HepG2 (cell line): ENCODE measurements around the gene RIN3. TPM values are rescaled to one million over a fixed set of nuclear protein-coding genes. Genes with fewer than 3 reads are reported as not detected.
A peak's percentile ranks its signal among the peaks of the same experiment; 100 is the strongest.

ENCODE experiments used
- AGO2 ChIP-seq: fragments of 200-400 bp; formaldehyde crosslinking; optimal IDR thresholded peaks from 2 replicates; pipeline ENCODE3; 2017; ENCODE audit warnings: mild to moderate bottlenecking, low read depth, low read length, moderate library complexity
- ATF1 ChIP-seq: IDR thresholded peaks from 2 replicates; pipeline ENCODE4 v1.6.1; 2016; ENCODE audit warnings: mild to moderate bottlenecking, control low read depth
- NFE2L2 ChIP-seq: fragments of 150-350 bp; IDR thresholded peaks from 2 replicates; pipeline ENCODE4 v1.6.1; 2014; ENCODE audit warnings: low read length
- RFXAP ChIP-seq: sonication (generic); formaldehyde crosslinking; IDR thresholded peaks from 2 replicates; pipeline ENCODE4 v1.4.0; 2020; ENCODE audit warnings: missing genetic modification reagents, borderline replicate concordance
- ZBTB1 ChIP-seq: sonication (generic); formaldehyde crosslinking; IDR thresholded peaks from 2 replicates; pipeline ENCODE4 v1.4.0; 2020; ENCODE audit warnings: missing genetic modification reagents, borderline replicate concordance
- ZNF33A ChIP-seq: sonication (generic); formaldehyde crosslinking; IDR thresholded peaks from 2 replicates; pipeline ENCODE4 v1.5.1; 2020; ENCODE audit warnings: missing genetic modification reagents, mild to moderate bottlenecking, moderate library complexity, borderline replicate concordance
- ZNF354B ChIP-seq: sonication (generic); formaldehyde crosslinking; IDR thresholded peaks from 2 replicates; pipeline ENCODE4 v1.8.0; 2022; ENCODE audit warnings: mild to moderate bottlenecking, missing genetic modification reagents
- ZNF678 ChIP-seq: sonication (generic); formaldehyde crosslinking; IDR thresholded peaks from 2 replicates; pipeline ENCODE4 v1.4.0; 2020; ENCODE audit warnings: mild to moderate bottlenecking, missing genetic modification reagents
- ZNF816 ChIP-seq: sonication (generic); formaldehyde crosslinking; IDR thresholded peaks from 2 replicates; pipeline ENCODE4 v1.8.0; 2022; ENCODE audit warnings: missing genetic modification reagents, mild to moderate bottlenecking, borderline replicate concordance
- ZNF891 ChIP-seq: sonication (generic); formaldehyde crosslinking; IDR thresholded peaks from 2 replicates; pipeline ENCODE4 v1.5.0; 2020; ENCODE audit warnings: mild to moderate bottlenecking, missing genetic modification reagents
- polyA plus RNA-seq, 8 experiments: library from polyadenylated mRNA; depleted of rRNA in 3 of 8; stranded (reverse) in 7 of 8; unstranded in 1 of 8; fragments of >200 nt; fragmentation: Illumina TruSeq in 4 of 8; extraction: Trizol in 4 of 8; gene quantifications; 2 replicates each; pipeline versions ENCODE4 v1.2.1 to v1.2.3, GENCODE V29; 2011 to 2016; ENCODE audit warnings: low read depth in 4 of 8, missing spikeins in 1 of 8, mixed read lengths in 1 of 8; ENCODE audit not compliant: insufficient read depth in 1 of 8
- total RNA-seq, 5 experiments: library from RNA; depleted of rRNA; stranded (reverse); fragments of >200 nt; fragmentation: Illumina TruSeq; extraction: Trizol; gene quantifications; 2 replicates each; pipeline ENCODE4 v1.2.3, GENCODE V29; 2016; ENCODE audit warnings: low read depth in 1 of 5
- TF ChIP-seq, protein P1 (sequence below): sonication (generic); formaldehyde crosslinking; conservative IDR thresholded peaks from 2 replicates; pipeline ENCODE4 v1.4.0; 2020; ENCODE audit warnings: mild to moderate bottlenecking, missing genetic modification reagents, moderate library complexity
- TF ChIP-seq, protein P2 (sequence below): sonication (generic); formaldehyde crosslinking; IDR thresholded peaks from 2 replicates; pipeline ENCODE4 v1.4.0; 2020; ENCODE audit warnings: missing genetic modification reagents
- TF ChIP-seq, protein P3 (sequence below): sonication (generic); formaldehyde crosslinking; IDR thresholded peaks from 2 replicates; pipeline ENCODE4 v1.5.0; 2020; ENCODE audit warnings: missing genetic modification reagents, mild to moderate bottlenecking, borderline replicate concordance
- TF ChIP-seq, protein P4 (sequence below): sonication (generic); formaldehyde crosslinking; IDR thresholded peaks from 2 replicates; pipeline ENCODE4 v1.8.0; 2022; ENCODE audit warnings: mild to moderate bottlenecking, missing genetic modification reagents, moderate library complexity
- TF ChIP-seq, protein P5 (sequence below): sonication (generic); formaldehyde crosslinking; IDR thresholded peaks from 2 replicates; pipeline ENCODE4 v1.5.1; 2020; ENCODE audit warnings: mild to moderate bottlenecking, missing genetic modification reagents, moderate library complexity
- TF ChIP-seq, protein P6 (sequence below), 2 experiments: fragments of 450-650 bp in 1 of 2; sonication (generic) in 1 of 2; formaldehyde crosslinking; IDR thresholded peaks; 2 replicates each; pipeline versions ENCODE4 v1.5.0 to v1.8.0; 2020 to 2022; ENCODE audit warnings: mild to moderate bottlenecking in 1 of 2, missing genetic modification reagents in 1 of 2

Gene RIN3
- total and polyA plus RNA-seq, 2 of the 13 experiments (the other 11 are each of a cell fraction or from before 2014, with no cell fraction given) = 2.3 to 3.6 TPM

DNA sequence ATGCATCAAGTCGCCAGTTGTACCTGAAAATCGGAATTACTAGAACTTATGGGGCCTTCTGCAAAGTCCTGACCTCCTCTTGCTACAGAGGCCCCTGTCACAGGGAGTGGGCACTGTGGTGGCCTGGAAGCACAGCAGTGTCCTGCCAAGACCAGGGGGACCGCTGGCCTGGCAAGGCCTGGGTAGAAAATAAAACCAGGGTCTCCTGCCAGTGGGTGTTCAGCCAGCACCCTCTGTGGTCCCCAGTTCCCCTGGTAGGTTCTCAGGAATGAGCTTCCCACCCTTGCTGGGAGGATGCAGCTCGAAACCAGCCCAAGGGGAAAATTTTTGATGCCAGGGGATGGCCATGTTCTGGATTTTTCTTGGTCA lies 43.9 kb downstream of the RIN3 start (continued):
- TF ChIP-seq, protein P1, sequence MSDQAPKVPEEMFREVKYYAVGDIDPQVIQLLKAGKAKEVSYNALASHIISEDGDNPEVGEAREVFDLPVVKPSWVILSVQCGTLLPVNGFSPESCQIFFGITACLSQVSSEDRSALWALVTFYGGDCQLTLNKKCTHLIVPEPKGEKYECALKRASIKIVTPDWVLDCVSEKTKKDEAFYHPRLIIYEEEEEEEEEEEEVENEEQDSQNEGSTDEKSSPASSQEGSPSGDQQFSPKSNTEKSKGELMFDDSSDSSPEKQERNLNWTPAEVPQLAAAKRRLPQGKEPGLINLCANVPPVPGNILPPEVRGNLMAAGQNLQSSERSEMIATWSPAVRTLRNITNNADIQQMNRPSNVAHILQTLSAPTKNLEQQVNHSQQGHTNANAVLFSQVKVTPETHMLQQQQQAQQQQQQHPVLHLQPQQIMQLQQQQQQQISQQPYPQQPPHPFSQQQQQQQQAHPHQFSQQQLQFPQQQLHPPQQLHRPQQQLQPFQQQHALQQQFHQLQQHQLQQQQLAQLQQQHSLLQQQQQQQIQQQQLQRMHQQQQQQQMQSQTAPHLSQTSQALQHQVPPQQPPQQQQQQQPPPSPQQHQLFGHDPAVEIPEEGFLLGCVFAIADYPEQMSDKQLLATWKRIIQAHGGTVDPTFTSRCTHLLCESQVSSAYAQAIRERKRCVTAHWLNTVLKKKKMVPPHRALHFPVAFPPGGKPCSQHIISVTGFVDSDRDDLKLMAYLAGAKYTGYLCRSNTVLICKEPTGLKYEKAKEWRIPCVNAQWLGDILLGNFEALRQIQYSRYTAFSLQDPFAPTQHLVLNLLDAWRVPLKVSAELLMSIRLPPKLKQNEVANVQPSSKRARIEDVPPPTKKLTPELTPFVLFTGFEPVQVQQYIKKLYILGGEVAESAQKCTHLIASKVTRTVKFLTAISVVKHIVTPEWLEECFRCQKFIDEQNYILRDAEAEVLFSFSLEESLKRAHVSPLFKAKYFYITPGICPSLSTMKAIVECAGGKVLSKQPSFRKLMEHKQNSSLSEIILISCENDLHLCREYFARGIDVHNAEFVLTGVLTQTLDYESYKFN (CRISPR knock-in tag) = peak; percentile 48
- TF ChIP-seq ZNF816 (no peak), AGO2 (no peak), ZBTB1 (no peak), RFXAP (0 out of 2 replicates have a peak, but pooled peaks have one; percentile 8), ZNF33A (no peak), ATF1 (CRISPR knock-in tag) (no peak), ZNF678 (CRISPR knock-in tag) (no peak), NFE2L2 (no peak), ZNF354B (CRISPR knock-in tag) (no peak), ZNF891 (CRISPR knock-in tag) (no peak)
- TF ChIP-seq, protein P2, sequence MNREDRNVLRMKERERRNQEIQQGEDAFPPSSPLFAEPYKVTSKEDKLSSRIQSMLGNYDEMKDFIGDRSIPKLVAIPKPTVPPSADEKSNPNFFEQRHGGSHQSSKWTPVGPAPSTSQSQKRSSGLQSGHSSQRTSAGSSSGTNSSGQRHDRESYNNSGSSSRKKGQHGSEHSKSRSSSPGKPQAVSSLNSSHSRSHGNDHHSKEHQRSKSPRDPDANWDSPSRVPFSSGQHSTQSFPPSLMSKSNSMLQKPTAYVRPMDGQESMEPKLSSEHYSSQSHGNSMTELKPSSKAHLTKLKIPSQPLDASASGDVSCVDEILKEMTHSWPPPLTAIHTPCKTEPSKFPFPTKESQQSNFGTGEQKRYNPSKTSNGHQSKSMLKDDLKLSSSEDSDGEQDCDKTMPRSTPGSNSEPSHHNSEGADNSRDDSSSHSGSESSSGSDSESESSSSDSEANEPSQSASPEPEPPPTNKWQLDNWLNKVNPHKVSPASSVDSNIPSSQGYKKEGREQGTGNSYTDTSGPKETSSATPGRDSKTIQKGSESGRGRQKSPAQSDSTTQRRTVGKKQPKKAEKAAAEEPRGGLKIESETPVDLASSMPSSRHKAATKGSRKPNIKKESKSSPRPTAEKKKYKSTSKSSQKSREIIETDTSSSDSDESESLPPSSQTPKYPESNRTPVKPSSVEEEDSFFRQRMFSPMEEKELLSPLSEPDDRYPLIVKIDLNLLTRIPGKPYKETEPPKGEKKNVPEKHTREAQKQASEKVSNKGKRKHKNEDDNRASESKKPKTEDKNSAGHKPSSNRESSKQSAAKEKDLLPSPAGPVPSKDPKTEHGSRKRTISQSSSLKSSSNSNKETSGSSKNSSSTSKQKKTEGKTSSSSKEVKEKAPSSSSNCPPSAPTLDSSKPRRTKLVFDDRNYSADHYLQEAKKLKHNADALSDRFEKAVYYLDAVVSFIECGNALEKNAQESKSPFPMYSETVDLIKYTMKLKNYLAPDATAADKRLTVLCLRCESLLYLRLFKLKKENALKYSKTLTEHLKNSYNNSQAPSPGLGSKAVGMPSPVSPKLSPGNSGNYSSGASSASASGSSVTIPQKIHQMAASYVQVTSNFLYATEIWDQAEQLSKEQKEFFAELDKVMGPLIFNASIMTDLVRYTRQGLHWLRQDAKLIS (CRISPR knock-in tag) = no peak
- TF ChIP-seq, protein P3, sequence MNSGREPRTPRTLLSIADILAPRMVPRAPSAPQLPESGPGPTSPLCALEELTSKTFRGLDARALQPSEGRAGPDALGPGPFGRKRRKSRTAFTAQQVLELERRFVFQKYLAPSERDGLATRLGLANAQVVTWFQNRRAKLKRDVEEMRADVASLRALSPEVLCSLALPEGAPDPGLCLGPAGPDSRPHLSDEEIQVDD (CRISPR knock-in tag) = no peak
- TF ChIP-seq, protein P4, sequence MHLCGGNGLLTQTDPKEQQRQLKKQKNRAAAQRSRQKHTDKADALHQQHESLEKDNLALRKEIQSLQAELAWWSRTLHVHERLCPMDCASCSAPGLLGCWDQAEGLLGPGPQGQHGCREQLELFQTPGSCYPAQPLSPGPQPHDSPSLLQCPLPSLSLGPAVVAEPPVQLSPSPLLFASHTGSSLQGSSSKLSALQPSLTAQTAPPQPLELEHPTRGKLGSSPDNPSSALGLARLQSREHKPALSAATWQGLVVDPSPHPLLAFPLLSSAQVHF (CRISPR knock-in tag) = no peak
- TF ChIP-seq, protein P5, sequence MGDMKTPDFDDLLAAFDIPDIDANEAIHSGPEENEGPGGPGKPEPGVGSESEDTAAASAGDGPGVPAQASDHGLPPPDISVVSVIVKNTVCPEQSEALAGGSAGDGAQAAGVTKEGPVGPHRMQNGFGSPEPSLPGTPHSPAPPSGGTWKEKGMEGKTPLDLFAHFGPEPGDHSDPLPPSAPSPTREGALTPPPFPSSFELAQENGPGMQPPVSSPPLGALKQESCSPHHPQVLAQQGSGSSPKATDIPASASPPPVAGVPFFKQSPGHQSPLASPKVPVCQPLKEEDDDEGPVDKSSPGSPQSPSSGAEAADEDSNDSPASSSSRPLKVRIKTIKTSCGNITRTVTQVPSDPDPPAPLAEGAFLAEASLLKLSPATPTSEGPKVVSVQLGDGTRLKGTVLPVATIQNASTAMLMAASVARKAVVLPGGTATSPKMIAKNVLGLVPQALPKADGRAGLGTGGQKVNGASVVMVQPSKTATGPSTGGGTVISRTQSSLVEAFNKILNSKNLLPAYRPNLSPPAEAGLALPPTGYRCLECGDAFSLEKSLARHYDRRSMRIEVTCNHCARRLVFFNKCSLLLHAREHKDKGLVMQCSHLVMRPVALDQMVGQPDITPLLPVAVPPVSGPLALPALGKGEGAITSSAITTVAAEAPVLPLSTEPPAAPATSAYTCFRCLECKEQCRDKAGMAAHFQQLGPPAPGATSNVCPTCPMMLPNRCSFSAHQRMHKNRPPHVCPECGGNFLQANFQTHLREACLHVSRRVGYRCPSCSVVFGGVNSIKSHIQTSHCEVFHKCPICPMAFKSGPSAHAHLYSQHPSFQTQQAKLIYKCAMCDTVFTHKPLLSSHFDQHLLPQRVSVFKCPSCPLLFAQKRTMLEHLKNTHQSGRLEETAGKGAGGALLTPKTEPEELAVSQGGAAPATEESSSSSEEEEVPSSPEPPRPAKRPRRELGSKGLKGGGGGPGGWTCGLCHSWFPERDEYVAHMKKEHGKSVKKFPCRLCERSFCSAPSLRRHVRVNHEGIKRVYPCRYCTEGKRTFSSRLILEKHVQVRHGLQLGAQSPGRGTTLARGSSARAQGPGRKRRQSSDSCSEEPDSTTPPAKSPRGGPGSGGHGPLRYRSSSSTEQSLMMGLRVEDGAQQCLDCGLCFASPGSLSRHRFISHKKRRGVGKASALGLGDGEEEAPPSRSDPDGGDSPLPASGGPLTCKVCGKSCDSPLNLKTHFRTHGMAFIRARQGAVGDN (CRISPR knock-in tag) = peak; percentile 80
- TF ChIP-seq, protein P6, sequence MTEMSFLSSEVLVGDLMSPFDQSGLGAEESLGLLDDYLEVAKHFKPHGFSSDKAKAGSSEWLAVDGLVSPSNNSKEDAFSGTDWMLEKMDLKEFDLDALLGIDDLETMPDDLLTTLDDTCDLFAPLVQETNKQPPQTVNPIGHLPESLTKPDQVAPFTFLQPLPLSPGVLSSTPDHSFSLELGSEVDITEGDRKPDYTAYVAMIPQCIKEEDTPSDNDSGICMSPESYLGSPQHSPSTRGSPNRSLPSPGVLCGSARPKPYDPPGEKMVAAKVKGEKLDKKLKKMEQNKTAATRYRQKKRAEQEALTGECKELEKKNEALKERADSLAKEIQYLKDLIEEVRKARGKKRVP (CRISPR knock-in tag; IDR thresholded peaks at IDR 0.05) = no peak
